NOMO-1 treated with dmso at 0.1 percent for 144 hours (cell line): ENCODE measurements around the gene MIGA2.
"Not testable (repeated sequence)": the region's sequence is repeated elsewhere in the genome, so short reads cannot be mapped to it uniquely, and the experiment has no call there.

Experiments
- DNase-seq: peaks from one replicate; lab custom pipeline; 2025; ENCODE audit not compliant: unreplicated experiment; lab: John Stamatoyannopoulos, UW

Gene MIGA2

GRCh38 chr9:129098328-129098727 lies 61.9 kb downstream of the MIGA2 start:
- no peak for DNase-seq

- no peak for DNase-seq
Measured at GRCh38 chr9:129100383-129101169, 64.2 kb downstream of the MIGA2 start.

- DNase-seq: no peak
Measured at GRCh38 chr9:129101279-129101678, 64.9 kb downstream of the MIGA2 start.

- DNase-seq: no peak
Measured at GRCh38 chr9:129102095-129102525, 65.7 kb downstream of the MIGA2 start.

GRCh38 chr9:129102791-129103594 lies 66.6 kb downstream of the MIGA2 start:
- DNase-seq: no peak

- DNase-seq: no peak
Measured at GRCh38 chr9:129103595-129103965, 67.2 kb downstream of the MIGA2 start.

GRCh38 chr9:129104051-129104450 lies 67.6 kb downstream of the MIGA2 start:
- no peak for DNase-seq

GRCh38 chr9:129105857-129106694 lies 69.7 kb downstream of the MIGA2 start:
- no peak for DNase-seq

- no peak for DNase-seq
Measured at GRCh38 chr9:129107651-129108050, 71.2 kb downstream of the MIGA2 start.

- DNase-seq: no peak
Measured at GRCh38 chr9:129108083-129108804, 71.8 kb downstream of the MIGA2 start.

- DNase-seq: no peak
Measured at GRCh38 chr9:129108805-129109536, 72.5 kb downstream of the MIGA2 start.

GRCh38 chr9:129109537-129109903 lies 73.1 kb downstream of the MIGA2 start:
- DNase-seq: no peak

- DNase-seq: no peak
Measured at GRCh38 chr9:129109952-129110739, 73.7 kb downstream of the MIGA2 start.

GRCh38 chr9:129110740-129111527 lies 74.5 kb downstream of the MIGA2 start, which contains the start of the genes CRAT and PTPA:
Gene CRAT (minus strand): TSS chr9:129110793. CDS start chr9:129110509, 284 bp downstream.
Gene PTPA (plus strand): TSS chr9:129111415. CDS start chr9:129111601, 186 bp downstream.
- peak; percentile 80 for DNase-seq

- DNase-seq: peak; percentile 33
Measured at GRCh38 chr9:129111528-129112151, 75.2 kb downstream of the MIGA2 start.

- DNase-seq: not testable (repeated sequence)
Measured at GRCh38 chr9:129112526-129112925, 76.1 kb downstream of the MIGA2 start.

GRCh38 chr9:129113645-129114304 lies 77.3 kb downstream of the MIGA2 start:
- no peak for DNase-seq
